Stomach (tissue), 4 donors: Measurements from ENCODE around the gene ETFA.

Source experiments
- CTCF ChIP-seq, 7 experiments: fragments of 450-650 bp in 4 of 7; fragments of 200-600 bp in 3 of 7; sonication (generic) in 3 of 7; IDR thresholded peaks; one replicate each; pipeline ENCODE4 v1.5.1; 2016 to 2019; ENCODE audit warnings: antibody characterized with exemption in 7 of 7, control low read depth in 2 of 7, mild to moderate bottlenecking in 1 of 7
- POLR2A ChIP-seq, 4 donors: fragments of 450-650 bp; IDR thresholded peaks; one replicate each; pipeline ENCODE4 v1.6.1; 2016; ENCODE audit warnings: antibody characterized with exemption in 4 of 4, control low read depth in 2 of 4, mild to moderate bottlenecking in 1 of 4, moderate library complexity in 1 of 4
- POLR2AphosphoS5 ChIP-seq, 3 donors: sonication (generic); formaldehyde crosslinking; IDR thresholded peaks; one replicate each; pipeline ENCODE4 v1.6.1; 2016; ENCODE audit warnings: antibody characterized with exemption in 3 of 3

GRCh38 chr15:76174654-76175053 is 136.6 kb downstream of the ETFA start:
- TF ChIP-seq CTCF (IDR thresholded peaks at IDR 0.05) (no peak), POLR2A (IDR thresholded peaks at IDR 0.05) (no peak), POLR2AphosphoS5 (IDR thresholded peaks at IDR 0.05) (no peak)
